AG04450 (cell line): ENCODE results near the gene MIER2. TPM values are rescaled to one million over a fixed set of nuclear protein-coding genes. Genes with fewer than 3 reads are reported as not detected.

Source experiments
- CTCF ChIA-PET: fragments of 300-600, 350-600 bp; formaldehyde crosslinking; extraction: SDS; loops from one replicate; lab custom pipeline; 2022; ENCODE audit warnings: antibody characterized with exemption, inconsistent platforms; lab: Charles Lee
- POLR2A ChIA-PET: fragments of 350-600 bp; formaldehyde crosslinking; extraction: SDS; loops from one replicate; lab custom pipeline; 2021; ENCODE audit warnings: antibody characterized with exemption, inconsistent platforms; lab: Yijun Ruan, JAX
- DNase-seq: peaks from one replicate; pipeline ENCODE4 v3.0.0-alpha.2; 2011; ENCODE audit warnings: low read depth, low spot score
- H3K27ac ChIP-seq: one replicate; pipeline ENCODE4 v1.5.1; 2012; ENCODE audit warnings: low read depth, low read length, control low read depth
- H3K27me3 ChIP-seq: one replicate; pipeline ENCODE4 v1.6.0; 2012; ENCODE audit warnings: low read length; ENCODE audit not compliant: control insufficient read depth, insufficient read depth
- H3K4me3 ChIP-seq: 2 replicates; pipeline ENCODE4 v1.5.1; 2011; ENCODE audit warnings: mild to moderate bottlenecking, low read depth, low read length, control low read depth
- H3K9me3 ChIP-seq: 2 replicates; pipeline ENCODE4 v1.5.1; 2012; ENCODE audit warnings: low read length; ENCODE audit not compliant: control insufficient read depth, insufficient read depth
- polyA plus RNA-seq: library from polyadenylated mRNA; depleted of rRNA; stranded (reverse); fragments of >200 nt; gene quantifications from 2 replicates; pipeline ENCODE4 v1.2.3, GENCODE V29; 2011
- TF ChIP-seq, protein P1 (sequence below): IDR thresholded peaks from 2 replicates; pipeline ENCODE4 v1.5.1; 2011; ENCODE audit warnings: low read depth, low read length, control low read depth, inconsistent platforms

The MIER2 gene
- polyA plus RNA-seq, 1 experiment, result 14.5 TPM

DNA sequence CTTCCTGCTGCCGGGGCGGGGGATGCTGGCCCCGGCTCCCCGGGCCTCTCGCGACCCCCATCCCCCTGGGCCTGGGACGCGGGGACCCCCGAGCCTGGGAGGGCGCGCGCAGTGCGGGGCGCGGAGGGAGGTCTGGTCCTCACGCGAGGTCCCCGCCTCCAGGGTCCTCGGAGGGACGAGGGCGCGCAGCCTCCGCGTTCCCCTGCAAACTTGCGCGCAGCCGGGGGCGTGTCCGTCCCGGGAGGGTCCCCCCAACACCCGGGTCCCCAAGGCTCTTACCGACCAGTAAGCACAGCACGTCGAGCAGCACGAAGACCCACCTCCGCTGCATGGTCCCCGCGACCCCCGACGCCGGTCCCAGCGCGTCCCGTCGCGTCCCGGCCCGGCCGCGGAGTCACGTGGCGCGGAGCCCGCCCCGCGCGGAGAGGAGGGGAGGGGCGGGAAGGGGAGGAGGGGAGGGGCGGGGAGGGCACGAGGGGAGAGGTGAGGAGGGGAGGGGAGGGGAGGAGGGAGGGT lies 53.5 kb downstream of the MIER2 start, which contains the start of gene PLPP2:
Gene PLPP2, minus strand, starts transcription at position 398 of the 516 bp plus-strand sequence. Its CDS starts 67 bp downstream, at position 331.
- DNase-seq, result no peak
- Histone ChIP-seq H3K9me3 (peaks cover 10% of the 10 kb centered on the region; the same call in 1 of the 2 replicates), H3K4me3 (peak within 1 kb of the TSS; percentile 59), H3K27me3 (peaks cover 39% of the 10 kb centered on the region), H3K27ac (no peak within 1 kb of the TSS)
- TF ChIP-seq, protein P1, sequence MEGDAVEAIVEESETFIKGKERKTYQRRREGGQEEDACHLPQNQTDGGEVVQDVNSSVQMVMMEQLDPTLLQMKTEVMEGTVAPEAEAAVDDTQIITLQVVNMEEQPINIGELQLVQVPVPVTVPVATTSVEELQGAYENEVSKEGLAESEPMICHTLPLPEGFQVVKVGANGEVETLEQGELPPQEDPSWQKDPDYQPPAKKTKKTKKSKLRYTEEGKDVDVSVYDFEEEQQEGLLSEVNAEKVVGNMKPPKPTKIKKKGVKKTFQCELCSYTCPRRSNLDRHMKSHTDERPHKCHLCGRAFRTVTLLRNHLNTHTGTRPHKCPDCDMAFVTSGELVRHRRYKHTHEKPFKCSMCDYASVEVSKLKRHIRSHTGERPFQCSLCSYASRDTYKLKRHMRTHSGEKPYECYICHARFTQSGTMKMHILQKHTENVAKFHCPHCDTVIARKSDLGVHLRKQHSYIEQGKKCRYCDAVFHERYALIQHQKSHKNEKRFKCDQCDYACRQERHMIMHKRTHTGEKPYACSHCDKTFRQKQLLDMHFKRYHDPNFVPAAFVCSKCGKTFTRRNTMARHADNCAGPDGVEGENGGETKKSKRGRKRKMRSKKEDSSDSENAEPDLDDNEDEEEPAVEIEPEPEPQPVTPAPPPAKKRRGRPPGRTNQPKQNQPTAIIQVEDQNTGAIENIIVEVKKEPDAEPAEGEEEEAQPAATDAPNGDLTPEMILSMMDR, result no peak
- ChIA-PET POLR2A (no interaction called here), CTCF (no interaction called here)

DNA sequence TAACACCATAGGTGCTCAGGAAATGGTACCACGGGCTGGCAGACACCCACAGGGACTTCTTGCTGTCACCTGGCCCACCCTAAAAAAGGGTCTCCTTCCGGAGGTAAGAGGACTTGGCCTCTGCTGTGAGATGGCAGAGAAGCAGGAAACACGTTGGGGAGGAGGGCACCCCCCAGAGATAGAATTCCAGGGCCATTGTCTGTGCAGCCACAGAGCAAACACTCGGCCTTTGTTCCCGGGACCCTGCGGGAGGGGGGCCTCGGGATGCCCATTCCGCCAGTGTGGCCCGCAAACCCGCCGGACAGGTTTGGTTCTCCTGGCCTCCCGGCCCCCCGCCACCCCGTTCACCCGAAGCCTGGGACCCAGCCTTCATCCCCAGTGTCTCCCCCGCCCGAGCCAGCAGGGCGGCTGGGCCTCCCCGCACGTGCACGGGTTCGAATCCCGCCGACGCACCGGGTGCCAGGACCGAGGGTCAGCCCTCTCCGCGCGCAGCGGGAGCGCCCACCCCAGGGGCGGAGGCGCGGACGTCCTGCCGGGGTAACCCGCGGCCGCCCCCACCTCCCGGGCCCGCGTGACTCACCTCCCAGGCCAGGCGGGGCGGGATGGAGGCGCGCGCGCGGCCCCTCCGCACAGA lies 54.1 kb downstream of the MIER2 start:
- ChIA-PET CTCF (no interaction called here), POLR2A (no interaction called here)
- H3K27me3 ChIP-seq, result peaks cover 39% of the 10 kb centered on the region
- DNase-seq, result no peak
- no peak overlapping the region for H3K27ac ChIP-seq
- peaks cover 10% of the 10 kb centered on the region; the same call in 1 of the 2 replicates for H3K9me3 ChIP-seq
- TF ChIP-seq, protein P1, result no peak
- H3K4me3 ChIP-seq, result peak overlapping the region; percentile 59

DNA sequence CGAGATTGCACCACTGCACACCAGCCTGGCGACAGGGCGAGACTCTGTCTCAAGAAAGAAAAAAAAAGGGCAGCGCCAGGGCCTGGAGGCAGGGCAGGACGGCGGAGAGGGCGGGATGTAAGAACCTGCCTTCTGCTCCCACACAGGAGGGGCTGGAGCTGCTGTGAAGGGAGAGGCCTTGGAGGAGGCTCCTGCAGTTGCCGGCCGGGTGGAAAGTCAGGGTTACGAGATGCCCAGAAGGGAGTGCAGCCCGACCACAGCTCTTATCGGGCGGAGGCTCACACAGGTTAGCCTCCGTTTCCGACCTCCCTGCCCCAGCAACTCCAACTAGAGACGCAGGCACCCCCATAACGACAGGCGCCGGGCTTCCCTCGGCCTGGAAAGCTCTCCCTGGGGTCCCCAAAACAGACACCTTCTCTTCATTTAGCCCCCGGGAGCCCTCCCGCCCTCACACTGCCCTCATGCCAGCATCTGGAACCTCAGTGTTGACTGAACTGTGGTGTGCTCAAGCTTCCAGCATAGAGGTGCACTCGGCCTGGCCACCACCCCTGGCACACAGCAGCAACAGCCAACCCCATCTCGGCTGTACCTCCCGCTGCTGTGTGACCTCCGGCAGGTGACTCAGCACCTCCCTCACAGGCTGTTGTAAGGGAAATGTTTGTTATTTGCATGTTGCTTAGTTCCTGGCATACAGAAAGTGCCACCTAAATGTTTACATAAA lies 54.8 kb downstream of the MIER2 start:
- Histone ChIP-seq H3K9me3 (peaks cover 10% of the 10 kb centered on the region; the same call in 1 of the 2 replicates), H3K27me3 (peaks cover 37% of the 10 kb centered on the region), H3K27ac (no peak overlapping the region), H3K4me3 (peak overlapping the region; percentile 59)
- CTCF ChIA-PET, result no interaction called here
- TF ChIP-seq, protein P1, result no peak
- no peak for DNase-seq
- POLR2A ChIA-PET, result no interaction called here

DNA sequence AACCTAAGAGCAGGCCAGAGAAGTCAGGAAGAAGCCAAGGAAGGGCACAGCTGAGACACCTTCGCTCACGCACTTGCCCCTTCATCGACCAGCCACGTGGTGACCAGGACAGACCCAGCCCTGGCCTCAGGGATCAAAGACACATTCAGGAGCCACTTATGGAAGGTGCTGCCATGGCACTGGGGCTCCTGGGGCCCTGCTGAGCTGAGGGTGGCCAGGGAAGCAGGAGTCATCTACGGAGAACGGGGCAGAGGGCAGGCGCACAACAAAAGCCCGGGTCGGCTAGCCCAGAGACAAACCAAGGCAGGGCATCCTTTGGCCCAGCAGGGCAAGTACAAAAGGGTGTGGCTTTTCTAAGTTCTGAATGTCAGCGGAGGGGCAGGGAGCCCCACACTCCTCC lies 55.7 kb downstream of the MIER2 start:
- peaks cover 28% of the 10 kb centered on the region for H3K27me3 ChIP-seq
- DNase-seq, result no peak
- no peak overlapping the region for H3K27ac ChIP-seq
- peaks cover 10% of the 10 kb centered on the region; the same call in 1 of the 2 replicates for H3K9me3 ChIP-seq
- ChIA-PET POLR2A (no interaction called here), CTCF (no interaction called here)
- H3K4me3 ChIP-seq, result no peak overlapping the region
- TF ChIP-seq, protein P1, result no peak

DNA sequence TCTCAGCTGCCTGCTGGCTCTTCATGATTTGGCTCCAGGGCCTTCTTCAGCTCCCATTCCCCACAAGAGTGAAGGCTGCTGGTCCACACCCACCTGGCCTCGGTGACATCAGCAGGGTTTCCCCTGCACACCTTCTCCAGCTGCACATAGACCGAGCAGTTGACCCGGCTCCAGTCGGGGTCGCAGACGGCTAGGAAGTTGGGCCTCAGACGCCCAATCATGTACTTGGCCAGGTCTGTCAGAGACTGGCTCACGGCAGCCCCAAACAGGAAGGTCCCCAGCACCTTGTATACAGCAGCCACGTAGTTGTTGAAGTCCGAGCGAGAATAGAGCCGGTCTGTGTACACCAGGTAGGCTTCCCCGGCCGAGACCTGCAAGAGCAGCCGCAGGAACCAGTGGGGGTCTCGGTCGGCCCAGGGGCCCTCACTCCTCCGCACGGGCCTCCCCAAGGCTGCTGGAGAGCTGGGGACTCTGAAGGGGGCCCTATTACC lies 57.2 kb downstream of the MIER2 start:
- peaks cover 14% of the 10 kb centered on the region for H3K27me3 ChIP-seq
- CTCF ChIA-PET, result interaction anchor here (1.0 kb wide), 2 partner anchors 8 to 21 kb away, joined by 3 to 4 read pairs; no protein-coding TSS in a partner anchor

More for the DNA sequence above, 57.2 kb downstream of the MIER2 start:
- POLR2A ChIA-PET, result no interaction called here
- DNase-seq, result no peak
- H3K4me3 ChIP-seq, result no peak overlapping the region
- no peak overlapping the region for H3K27ac ChIP-seq
- peaks cover 7% of the 10 kb centered on the region; the same call in 1 of the 2 replicates for H3K9me3 ChIP-seq
- TF ChIP-seq, protein P1, result no peak
